Gastroesophageal sphincter (tissue), 3 donors: ENCODE measurements around the gene OTP.

Experiments
- EP300 ChIP-seq: sonication (generic); formaldehyde crosslinking; IDR thresholded peaks from one replicate; pipeline ENCODE4 v1.6.1; 2017; ENCODE audit warnings: antibody characterized with exemption, mild to moderate bottlenecking
- POLR2A ChIP-seq, 2 donors: fragments of 450-650 bp; IDR thresholded peaks; one replicate each; pipeline ENCODE4 v1.6.1; 2017; ENCODE audit warnings: antibody characterized with exemption in 2 of 2, mild to moderate bottlenecking in 2 of 2, moderate library complexity in 1 of 2
- POLR2AphosphoS5 ChIP-seq: sonication (generic); formaldehyde crosslinking; IDR thresholded peaks from one replicate; pipeline ENCODE4 v1.6.1; 2017; ENCODE audit warnings: antibody characterized with exemption
- TF ChIP-seq, protein P1 (sequence below), 4 experiments: fragments of 200-600 bp in 2 of 4; fragments of 450-650 bp in 2 of 4; sonication (generic) in 1 of 4; IDR thresholded peaks; one replicate each; pipeline ENCODE4 v1.5.1; 2017 to 2019; ENCODE audit warnings: antibody characterized with exemption in 4 of 4, mild to moderate bottlenecking in 2 of 4, moderate library complexity in 2 of 4

DNA sequence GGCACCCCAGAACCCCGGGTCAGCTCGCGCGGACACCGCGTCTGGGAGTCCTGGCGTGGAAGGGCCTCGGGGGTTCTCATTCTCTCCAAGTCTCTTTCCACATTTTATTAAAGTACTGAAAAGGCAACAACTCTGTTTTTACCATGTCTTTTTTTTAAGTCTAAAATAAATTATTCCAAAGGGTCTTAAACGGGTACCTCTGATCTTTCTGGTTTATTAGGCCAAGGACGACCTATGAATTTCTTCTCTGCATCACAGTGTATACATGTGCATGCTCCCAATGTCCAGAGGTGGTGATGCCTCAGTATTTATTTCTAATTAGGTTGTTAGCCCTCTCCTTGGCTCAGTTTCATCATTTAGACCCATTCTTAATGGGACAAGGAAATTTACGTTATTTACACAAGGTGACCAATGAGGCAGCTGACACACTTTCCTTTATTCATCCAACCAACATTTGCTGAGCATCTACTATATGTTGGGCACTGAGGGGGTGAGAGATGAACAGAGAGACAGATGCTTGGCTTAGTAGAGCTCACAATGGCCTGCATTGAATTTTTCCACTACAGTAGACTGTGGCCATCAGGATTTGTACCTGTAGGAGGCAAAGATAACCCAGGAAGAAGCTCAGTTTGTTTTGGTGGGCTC, 7.6 kb upstream of the OTP start:
- TF ChIP-seq EP300 (no peak), POLR2AphosphoS5 (no peak), POLR2A (IDR thresholded peaks at IDR 0.05) (no peak)
- TF ChIP-seq, protein P1, sequence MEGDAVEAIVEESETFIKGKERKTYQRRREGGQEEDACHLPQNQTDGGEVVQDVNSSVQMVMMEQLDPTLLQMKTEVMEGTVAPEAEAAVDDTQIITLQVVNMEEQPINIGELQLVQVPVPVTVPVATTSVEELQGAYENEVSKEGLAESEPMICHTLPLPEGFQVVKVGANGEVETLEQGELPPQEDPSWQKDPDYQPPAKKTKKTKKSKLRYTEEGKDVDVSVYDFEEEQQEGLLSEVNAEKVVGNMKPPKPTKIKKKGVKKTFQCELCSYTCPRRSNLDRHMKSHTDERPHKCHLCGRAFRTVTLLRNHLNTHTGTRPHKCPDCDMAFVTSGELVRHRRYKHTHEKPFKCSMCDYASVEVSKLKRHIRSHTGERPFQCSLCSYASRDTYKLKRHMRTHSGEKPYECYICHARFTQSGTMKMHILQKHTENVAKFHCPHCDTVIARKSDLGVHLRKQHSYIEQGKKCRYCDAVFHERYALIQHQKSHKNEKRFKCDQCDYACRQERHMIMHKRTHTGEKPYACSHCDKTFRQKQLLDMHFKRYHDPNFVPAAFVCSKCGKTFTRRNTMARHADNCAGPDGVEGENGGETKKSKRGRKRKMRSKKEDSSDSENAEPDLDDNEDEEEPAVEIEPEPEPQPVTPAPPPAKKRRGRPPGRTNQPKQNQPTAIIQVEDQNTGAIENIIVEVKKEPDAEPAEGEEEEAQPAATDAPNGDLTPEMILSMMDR (IDR thresholded peaks at IDR 0.05): no peak
